ENCODE data around the gene CACNA1A.
A peak's percentile ranks its signal among the peaks of the same experiment; 100 is the strongest.
"Not testable (repeated sequence)": the region's sequence is repeated elsewhere in the genome, so short reads cannot be mapped to it uniquely, and the experiment has no call there.

The CACNA1A gene

DNA sequence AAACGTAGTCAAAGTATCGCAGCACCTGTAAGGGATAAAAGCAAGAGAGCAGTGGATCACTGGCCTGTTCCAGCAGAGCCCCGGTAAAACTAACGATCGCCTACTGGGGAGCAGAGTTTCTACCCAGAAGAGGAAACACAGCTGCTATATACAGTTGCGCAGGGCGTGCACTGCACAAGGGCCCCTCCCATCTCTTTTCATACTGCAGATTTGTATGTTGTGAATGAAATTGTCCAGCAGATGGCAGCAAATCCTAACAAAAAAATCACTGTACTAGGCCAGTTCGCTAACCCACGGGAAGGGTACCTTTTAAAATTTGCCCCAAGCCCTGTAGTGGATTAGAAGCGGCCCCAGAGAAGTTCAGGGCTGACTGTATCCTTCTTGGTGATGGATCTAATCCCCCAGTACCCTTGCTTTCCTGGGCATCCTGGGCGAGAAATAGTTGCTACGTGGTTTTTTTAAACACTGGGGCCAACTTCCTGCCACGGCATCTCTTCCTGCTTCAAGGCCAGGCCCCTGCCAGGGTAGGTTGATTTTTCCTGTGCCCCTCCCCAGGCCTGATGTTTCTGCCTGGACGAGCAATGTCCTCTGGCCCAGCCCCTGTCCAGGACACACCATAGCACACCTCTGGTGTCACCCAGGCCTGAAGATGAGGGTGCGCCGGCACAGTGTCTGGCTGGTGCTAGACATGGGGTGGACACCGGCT lies 229.0 kb downstream of the CACNA1A start:
- DNase-seq (ENCODE audit: low read depth): peak; percentile 37

GRCh38 chr19:13275016-13275722 lies 231.1 kb downstream of the CACNA1A start:
- no peak for DNase-seq (ENCODE audit: low read depth)

GRCh38 chr19:13270514-13271105 lies 235.7 kb downstream of the CACNA1A start:
- DNase-seq (ENCODE audit: low read depth): no peak

DNA sequence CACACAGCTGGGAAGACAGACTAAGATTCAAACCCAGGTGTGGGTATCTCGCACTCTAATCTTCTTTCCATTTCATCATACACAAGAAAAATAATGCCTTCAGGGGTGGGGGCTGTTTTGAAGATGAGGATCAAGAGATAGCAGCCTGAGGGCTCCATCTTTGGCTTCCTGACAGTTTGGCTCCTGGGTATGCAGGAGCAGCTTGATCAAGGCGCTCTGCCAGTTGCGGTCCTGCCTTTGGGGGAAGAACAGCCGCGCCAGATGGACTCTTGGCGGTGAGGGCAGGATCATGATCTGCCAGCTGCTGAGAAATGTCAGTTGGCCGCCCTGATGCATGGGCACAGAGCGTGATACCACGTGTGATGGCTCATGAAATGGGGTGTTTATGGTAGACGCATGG lies 236.9 kb downstream of the CACNA1A start:
- no peak for DNase-seq (ENCODE audit: low read depth)

DNA sequence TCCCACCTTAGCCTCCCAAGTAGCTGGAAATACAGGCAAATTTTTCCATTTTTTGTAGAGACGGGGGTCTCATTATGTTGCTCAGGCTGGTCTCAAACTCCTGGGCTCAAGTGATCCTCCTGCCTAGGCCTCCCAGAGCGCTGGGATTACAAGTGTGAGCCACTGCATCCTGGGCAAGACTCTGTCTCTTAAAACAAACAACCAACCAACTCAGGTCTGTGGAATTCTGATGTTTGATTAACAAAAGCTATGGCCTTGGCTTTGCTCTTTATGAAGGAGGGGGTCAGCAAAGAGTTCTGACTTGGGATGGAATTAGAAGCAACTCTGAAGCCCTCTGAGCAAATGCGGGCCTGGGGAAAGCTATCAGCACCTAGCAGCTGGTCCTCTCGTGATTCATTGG lies 238.4 kb downstream of the CACNA1A start:
- no peak for DNase-seq (ENCODE audit: low read depth)

- DNase-seq (ENCODE audit: low read depth): no peak
Observed at GRCh38 chr19:13267131-13267530, 239.1 kb downstream of the CACNA1A start.

GRCh38 chr19:13262450-13262849 lies 243.8 kb downstream of the CACNA1A start:
- no peak for DNase-seq (ENCODE audit: low read depth)

GRCh38 chr19:13260883-13261653 lies 245.2 kb downstream of the CACNA1A start:
- DNase-seq (ENCODE audit: low read depth): no peak

DNA sequence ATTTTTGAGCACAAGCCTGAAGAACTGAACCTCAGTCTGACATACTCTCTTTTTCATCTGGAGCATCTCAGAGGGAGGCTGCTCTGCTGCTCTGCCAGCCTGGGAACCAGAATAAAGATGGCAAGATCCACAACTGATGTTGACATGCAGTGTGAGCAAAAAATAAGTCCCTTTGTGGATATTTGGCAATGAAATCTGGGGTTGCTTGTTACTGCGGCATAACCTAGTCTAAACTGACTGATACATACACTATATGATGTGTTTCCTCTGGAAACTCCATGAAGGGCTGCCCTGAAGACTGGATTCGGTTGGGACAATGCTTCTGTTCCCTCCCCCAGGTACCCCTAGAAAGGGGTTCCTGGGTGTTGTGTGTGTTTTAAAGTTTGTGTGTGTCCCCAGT lies 249.4 kb downstream of the CACNA1A start:
- DNase-seq (ENCODE audit: low read depth): no peak

DNA sequence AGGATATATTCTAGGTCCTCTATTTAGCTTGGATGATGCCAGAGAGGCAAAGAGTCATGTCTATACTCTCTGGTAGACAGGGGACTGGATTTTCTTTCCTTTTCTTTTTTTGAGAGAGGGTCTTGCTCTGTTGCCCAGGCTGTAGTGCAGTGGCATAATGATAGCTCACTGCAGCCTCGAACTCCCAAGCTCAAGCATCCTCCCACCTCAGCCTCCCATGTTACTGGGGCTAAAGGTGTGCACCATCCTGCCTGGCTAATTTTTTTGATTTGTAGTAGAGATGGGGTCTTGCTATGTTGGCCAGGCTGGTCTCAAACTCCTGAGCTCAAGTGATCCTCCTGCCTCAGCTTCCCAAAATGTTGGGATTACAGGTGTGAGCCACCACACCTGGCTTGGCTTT lies 249.9 kb downstream of the CACNA1A start:
- DNase-seq (ENCODE audit: low read depth): not testable (repeated sequence)

GRCh38 chr19:13255719-13256059 lies 250.6 kb downstream of the CACNA1A start:
- no peak for DNase-seq (ENCODE audit: low read depth)

DNA sequence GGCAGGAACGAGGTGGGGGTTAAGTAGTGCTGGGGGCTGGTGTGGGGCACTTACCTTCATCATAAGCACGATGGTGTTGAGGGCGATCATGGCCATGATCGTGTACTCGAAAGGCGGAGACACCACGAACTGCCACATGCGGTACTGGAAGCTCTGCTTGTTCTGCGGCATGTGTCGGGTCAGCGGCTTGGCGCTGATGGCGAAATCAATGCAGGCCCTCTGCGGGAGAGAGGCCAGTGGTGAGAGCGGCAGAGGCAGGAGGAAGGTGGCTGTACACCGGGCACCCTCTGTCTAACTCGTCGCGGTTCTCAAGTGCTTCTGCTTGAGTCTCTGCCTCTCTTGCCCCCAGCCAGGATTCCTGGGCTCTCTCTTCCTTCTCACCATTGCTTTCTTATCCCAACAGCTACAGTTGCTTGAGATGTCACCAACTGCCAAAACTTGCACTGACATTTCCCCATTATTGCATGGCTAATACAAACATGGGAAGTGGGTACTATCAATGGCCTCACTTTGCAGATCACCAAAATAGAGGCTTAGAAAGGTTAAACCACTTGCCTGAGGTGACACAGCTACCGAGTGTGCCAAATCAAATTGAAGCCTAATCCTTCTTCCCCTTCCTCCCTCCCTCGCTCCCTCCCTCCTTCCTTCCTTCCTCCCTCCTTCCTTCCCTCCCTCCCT lies 251.1 kb downstream of the CACNA1A start:
- no peak for DNase-seq (ENCODE audit: low read depth)

DNA sequence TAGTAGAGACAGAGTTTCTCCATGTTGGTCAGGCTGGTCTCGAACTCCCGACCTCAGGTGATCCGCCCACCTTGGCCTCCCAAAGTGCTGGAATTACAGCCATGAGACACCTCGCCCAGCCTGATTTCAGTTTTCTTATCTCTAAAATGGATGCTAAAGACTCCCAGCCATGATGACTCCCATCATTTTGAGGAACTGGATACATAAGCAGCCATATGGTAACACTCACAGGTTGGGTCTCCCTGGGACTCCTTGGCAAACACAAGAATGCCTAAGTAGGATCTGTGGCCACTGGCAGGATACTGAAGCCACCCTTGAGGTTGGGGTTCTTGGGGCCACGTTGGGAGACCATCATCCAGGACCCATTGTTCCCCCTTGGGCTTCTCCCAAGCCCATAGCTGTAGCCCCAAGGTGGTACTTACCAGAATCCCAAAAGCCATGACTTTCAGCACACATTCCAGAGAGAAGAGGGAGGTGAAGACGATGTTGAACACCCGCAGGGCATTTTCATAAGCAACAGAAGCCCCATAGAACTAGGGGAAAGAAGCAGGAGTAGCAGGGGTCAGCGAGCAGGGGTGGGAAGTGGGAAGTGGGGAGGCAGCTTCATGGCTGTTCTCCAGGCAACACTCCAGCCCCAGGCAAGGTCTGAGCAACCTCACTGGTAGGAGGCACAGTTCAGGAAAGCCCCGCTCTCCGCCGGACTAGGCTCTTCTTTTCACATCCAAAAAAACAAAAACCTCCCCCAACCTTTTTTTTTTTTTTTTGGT lies 253.5 kb downstream of the CACNA1A start:
- DNase-seq (ENCODE audit: low read depth): no peak

GRCh38 chr19:13244920-13245319 lies 261.4 kb downstream of the CACNA1A start:
- no peak for DNase-seq (ENCODE audit: low read depth)

DNA sequence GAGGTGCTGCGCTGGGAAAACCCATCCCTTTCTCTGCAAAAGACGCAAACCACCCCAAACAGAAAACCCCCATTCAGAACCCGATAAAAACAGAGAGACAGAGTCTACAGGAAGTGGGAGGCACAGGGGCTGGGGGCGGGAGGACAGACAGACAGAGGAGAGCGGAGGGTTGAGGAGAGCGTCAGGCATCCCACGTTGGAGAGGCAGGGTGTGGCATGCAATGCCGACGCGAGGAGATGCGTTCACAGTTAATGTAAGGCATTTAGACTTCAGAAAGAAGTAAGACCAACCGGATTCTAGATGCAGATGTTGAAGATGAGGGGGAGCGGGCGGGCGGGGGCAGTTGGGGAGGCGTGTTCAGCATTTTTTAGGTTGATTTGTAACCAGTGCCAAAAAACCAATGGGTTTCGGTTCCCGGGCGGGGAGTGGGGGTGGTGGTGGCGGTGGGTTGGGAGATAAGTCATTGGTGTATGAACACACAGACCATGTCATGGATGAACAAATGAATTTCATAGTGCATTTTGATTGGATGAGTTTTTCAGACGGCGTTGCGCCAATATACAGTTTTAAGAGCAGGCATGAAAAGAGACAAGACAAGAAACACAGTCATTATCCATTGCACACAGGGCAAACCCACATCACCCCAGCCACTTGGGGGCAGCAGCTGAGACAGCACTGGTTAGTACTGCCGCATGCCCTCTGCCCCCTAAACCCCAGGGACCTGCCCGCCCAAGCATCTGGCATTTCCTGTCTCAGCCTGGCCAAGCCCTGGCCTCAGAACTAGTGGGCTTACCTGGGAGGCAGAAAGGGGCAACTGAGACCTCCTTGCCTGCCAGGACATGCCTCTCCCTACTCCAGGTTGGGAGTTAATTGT lies 264.8 kb downstream of the CACNA1A start:
- DNase-seq (ENCODE audit: low read depth): no peak

DNA sequence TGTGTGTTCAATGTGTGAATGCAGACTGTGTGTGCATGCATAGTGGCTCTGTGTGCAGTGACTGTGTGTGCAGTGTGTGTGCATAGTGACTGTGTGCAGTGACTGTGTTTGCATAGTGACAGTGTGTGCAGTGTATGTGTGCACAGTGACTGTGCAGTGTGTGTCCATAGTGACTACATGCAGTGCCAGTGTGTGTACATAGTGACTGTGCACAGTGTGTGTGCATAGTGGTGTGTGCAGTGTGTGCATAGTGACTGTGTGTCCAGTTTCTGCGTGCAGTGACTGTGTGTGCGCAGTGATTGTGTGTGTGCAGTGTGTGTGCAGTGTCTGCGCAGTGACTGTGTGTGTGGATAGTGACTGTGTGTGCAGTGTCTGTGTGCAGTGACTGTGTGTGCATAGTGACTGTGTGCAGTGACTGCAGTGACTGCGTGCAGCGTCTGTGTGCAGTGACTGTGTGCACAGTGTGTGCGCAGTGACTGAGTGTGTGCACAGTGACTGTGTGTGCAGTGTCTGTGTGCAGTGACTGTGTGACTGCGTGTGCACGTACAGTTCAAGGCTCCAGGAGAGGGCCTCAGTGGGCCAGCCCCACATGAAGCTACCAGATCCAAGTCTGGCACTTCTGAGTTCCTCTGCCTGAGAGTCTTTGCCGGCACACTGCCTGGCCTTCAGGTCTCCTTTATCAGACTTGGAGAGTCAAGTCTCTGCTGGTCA lies 265.8 kb downstream of the CACNA1A start:
- no peak for DNase-seq (ENCODE audit: low read depth)

DNA sequence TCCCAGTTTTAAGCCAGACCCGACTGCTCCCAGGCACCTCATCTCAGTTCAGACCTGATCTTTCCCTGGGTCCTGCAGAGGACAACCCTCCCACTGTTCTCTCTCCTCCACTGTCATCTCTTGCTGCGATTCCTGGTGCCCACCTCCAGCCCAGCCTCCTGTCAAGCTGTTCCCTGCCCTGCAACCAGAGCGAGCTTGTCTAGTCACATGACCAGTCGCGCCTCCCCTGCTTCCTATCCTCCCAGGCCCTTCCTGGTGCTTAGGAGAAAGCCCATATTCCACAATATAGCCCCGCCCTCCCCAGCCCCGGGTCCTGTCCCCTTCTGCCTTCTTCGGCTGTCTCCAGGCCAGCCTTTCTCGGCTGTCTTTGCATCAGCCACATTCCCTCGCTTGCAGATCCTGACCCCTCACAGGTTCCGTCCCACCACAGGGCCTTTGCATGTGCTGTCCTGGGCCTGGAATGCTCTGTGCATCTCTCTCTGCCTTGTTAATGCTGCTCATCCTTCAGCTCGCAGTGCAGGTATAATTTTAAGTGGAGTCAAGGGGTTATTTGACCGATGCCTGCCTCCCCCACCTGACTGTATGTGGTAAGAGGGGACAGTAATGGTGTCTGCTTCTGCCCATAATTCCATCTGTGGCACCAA lies 267.3 kb downstream of the CACNA1A start:
- no peak for DNase-seq (ENCODE audit: low read depth)

- peak; percentile 25 for DNase-seq (ENCODE audit: low read depth)
Observed at GRCh38 chr19:13234518-13234917, 271.8 kb downstream of the CACNA1A start.

DNA sequence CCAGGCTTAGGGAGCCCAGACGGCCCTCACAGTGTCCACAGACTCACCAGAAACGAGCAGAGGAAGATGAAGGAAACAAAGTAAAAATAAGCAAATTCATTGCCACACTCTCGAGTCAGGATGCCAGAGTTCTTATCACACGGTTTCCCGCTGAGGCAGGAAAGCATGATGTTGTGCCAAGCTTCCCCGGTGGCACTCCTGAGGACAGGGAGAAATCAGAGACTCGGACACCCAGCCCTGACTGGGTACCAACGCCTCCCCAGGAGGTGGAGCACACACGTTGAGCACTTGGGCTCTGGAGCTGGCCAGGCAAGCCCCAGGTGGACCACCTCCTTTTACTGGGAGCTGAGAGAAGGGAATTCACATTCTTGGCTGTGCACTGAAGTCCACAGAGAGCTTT lies 274.6 kb downstream of the CACNA1A start:
- DNase-seq (ENCODE audit: low read depth): no peak

Measured in stimulated activated CD8-positive, alpha-beta memory T cell treated with anti-CD3 and anti-CD28 coated beads, Interleukin-15, amount 100 ng/mL, for 1 hour (primary cell).